ENCODE results near the gene KISS1.

GRCh38 chr1:204242920-204243319 lies 46.6 kb upstream of the KISS1 start:
- TF ChIP-seq EZH2 (IDR thresholded peaks at IDR 0.05; ENCODE audit: borderline replicate concordance) (no peak), CTCF (IDR thresholded peaks at IDR 0.05; ENCODE audit: poor library complexity) (no peak)

Measured in hepatocyte (in vitro differentiated cells).